ENCODE data around the gene MAPK11. TPM values are rescaled to one million over a fixed set of nuclear protein-coding genes. Genes with fewer than 3 reads are reported as not detected.

Gene MAPK11
- total RNA-seq: 10.1 and 10.8 TPM in 2 replicates

DNA sequence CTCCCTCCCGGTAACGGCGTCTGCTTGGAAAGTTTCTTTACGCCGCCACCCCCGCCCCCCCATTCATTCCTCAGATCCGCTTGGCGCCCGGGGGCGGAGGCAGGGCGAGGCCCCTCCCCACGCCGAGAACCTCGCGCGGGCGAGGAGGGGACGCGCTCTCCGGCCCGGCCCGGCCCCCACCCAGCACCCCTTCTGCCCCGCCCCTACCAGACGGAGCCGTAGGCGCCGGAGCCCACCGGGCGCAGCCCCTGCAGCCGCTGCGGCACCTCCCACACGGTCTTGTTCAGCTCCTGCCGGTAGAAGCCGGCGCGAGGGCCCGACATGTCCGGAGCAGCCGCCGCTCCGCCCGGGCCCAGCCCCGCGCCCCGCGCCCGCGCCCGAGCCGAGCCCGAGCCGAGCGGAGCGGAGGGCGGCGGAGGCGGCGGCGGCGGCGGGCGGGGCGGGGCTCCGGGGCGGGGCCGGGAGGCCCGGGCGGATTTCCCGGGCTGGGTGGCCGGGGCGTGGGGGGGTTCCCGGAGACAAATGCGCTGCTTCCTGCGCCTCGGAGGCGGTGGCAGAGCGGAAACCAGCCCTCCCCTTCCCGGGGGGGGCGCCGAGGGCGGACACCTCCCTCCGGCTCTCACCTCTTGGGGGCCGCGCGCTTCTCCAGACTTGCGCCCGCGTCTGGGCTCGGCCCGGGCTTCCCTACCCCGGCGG lies at the start of gene MAPK11:
TSS of gene MAPK11 (minus strand) at position 411 of the 696 bp plus-strand sequence. CDS start at position 323, 88 bp downstream.

DNA sequence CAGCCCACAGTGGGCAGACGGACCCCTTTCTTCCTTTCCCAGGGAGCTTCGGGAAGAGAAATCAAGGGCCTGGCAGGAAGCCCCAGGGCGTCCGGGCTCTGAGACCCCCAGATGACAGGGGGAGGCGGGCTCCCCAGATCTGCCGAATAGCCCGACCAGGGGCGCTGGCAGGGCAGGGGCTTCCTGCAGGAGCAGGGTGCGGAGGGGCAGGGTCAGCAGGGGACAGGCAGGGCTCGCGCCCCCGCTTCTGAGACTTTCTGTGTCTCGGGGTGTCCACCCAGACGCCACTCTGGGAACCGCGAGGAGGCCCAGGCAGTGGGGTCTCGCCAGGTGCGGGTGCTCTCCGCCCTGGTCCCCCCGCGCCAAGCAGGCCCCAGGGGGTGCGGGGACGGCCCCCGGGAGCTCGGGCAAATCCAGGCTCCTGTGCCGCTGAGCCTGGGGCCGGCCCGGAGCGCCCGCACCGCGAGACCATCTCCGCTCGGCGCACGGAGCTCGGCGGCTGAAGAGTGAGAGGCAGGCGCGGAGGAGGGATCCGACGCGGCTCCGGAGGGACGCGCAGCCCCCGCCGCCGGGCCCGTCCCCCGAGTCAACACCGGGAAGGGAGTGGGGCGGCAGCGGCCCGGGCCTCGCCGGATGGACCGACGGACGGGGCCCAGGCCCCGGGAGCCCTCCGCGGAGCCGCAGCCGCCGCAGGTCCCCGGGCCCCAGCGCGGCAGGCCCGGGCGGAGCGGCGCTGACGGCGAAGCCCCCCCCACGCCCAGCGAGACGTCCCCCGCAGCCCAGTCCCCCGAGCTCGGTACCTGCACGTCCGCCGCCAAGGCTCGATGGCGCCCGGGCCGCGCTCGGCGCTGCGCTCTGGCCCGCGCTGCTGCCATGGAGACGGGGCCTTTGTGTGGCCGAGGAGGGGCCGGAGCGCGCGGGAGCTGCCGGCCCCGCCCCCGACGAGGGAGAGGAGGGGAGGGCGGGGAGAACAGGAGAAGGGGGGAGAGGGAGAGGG lies 36.9 kb upstream of the MAPK11 start, which contains the start of gene PLXNB2:
TSS of gene PLXNB2 (minus strand) at position 894 of the 997 bp plus-strand sequence. CDS start 17,062 bp downstream, outside the sequence.

DNA sequence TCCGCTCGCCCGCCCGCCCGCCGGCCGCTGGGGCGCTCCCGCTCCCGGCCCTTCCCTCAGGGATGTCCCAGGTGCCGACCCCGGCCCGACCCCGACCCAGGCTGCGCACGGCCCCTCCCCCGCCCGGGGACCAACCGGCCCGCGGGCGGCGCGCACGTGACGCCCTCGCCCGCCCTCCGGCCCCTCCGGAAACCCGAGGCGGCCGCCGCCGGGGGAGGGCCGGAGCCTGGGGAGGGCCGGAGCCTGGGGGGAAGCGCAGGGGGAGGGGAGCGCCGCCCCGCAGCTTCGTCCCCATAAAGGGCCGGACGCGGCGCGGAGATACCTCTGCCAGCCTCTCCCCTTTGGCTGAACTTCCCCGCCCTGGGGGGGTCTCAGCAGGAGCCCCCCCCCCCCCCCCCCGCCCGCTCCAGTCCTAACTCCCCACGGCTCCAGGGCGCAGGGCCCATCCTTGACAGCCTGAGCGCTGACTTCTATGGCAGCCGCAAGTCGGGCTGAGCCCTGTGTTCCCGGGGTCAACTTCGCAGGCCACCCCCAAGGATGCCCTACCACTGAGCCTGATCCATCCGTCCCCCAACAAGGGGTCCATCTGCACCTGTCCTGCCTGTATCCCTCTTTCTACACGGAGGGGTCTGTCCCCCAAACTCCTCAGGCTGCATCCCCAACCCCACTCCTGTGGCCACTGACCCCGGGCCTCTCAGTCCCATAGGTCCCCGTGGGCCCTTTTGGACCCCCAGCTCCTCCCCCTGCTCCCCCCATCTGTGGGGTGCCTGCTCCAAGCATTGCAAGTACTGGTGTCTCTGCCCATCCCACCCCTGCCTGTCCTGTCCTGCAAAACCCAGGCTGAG lies 8.3 kb downstream of the MAPK11 start, which contains the start of gene MAPK12:
TSS of gene MAPK12 (minus strand) at position 69 of the 845 bp plus-strand sequence. CDS start 174 bp downstream, outside the sequence.

DNA sequence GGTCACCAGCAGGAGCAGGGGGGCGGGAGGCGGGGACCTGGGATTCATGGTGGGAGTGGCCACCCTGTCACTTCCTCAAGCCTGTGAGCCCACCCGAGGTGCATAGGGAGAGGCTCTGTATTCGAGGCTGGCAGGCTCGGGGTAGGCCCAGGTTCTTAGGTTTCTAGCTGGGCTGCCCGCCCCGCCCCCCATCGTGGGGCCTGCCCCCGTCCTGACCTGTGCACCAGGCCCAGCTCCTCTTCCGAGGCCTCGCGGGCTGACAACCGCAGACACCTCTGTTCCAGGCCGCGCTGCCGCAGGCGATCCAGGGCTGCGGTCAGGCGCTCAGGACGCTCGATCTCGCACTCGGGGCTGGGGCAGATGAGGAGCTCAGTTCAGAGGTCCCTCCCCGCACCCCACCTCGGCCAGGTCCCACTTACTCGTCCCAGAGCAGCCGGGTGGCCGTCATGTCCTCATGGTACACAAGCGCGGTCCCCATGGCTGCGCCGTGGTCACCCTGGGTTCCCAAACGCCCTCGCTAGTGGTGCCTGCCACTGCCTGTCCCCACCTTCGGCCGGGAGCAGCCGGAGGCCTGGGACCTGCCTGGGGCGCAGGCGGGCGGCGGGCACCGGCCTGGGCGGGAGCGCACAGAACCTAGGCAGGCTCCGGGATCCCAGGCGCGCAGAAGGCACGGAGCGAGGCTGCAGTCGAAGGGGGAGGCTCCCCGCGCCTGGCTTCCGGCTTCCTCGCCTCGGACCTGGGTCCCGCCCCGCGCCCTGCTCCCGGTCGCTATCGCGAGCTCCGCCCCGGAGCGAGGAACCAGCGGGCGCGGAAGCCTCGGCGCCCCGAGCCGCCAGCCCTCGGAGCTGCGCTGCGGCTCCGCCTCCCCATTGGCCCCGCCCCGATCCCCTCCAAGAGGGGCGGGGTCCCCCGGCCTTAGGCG lies 19.4 kb downstream of the MAPK11 start, which contains the start of gene HDAC10:
TSS of gene HDAC10 (minus strand) at position 711 of the 922 bp plus-strand sequence. CDS start at position 478, 233 bp downstream.

DNA sequence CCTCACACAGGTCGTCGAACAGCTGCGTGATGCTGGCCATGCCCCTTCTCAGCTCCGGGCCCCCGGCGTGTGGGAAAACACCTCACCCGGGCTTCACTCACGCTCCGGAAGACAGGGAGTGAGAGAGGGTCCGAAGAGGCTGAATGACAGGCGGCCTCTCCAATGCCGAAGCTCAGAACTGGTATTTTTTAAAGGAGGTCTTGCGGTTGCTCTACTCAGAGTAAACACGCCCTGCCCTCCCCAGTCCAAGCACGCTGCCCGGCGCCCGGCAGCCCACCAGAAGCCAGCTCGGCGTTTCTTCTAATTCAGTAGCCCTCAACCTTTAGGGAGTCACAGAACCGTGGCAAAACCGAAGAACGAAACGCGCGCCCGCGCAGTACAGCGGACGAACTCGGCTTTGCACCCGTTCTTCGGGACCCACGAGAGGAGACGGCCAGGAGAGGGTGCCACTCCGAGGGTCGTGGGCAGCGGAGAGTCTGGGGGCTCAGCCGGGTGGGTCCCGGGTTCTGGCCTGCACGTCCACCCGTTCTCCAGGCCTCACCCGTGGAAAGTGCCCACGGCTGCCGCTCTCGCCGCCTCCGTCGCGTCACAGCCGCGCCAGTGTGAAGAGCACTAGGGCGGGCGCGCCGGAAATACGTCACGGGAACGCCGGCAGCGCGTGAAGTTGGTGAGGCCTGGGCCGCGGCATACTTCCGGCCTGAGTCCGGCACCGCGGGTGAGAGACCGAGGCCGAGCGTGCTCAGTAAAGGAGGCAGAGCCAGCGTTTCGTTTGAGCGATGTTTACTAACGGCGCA lies 25.6 kb downstream of the MAPK11 start, which contains the start of gene TUBGCP6:
TSS of gene TUBGCP6 (minus strand) at position 604 of the 794 bp plus-strand sequence. CDS start at position 40, 564 bp downstream.

Other genes starting within 250 kb of the MAPK11 start
- gene TTLL8, start 212.1 kb downstream of the MAPK11 start, total RNA-seq: not detected in 2 replicates
- gene MLC1, start 185.0 kb downstream of the MAPK11 start, total RNA-seq: not detected in 2 replicates
- 20.2 and 44.9 TPM in 2 replicates for gene MOV10L1, start 180.4 kb downstream of the MAPK11 start, total RNA-seq
- gene PANX2, start 99.6 kb downstream of the MAPK11 start, total RNA-seq: 1.7 TPM in 2 replicates
- 30.6 and 36.8 TPM in 2 replicates for gene TRABD, start 84.5 kb downstream of the MAPK11 start, total RNA-seq
- gene SELENOO, start 69.4 kb downstream of the MAPK11 start, total RNA-seq: 18.5 and 21.0 TPM in 2 replicates
- 28.3 and 28.7 TPM in 2 replicates for gene TUBGCP6, start 25.4 kb downstream of the MAPK11 start, total RNA-seq
- gene HDAC10, start 19.1 kb downstream of the MAPK11 start, total RNA-seq: 17.0 and 17.4 TPM in 2 replicates
- gene MAPK12, start 8.7 kb downstream of the MAPK11 start, total RNA-seq: 40.8 and 49.9 TPM in 2 replicates
- 64.2 and 73.9 TPM in 2 replicates for gene PLXNB2, start 37.3 kb upstream of the MAPK11 start, total RNA-seq
- 1.1 and 1.7 TPM in 2 replicates for gene DENND6B, start 56.6 kb upstream of the MAPK11 start, total RNA-seq
- 47.9 and 48.7 TPM in 2 replicates for gene PPP6R2, start 72.9 kb upstream of the MAPK11 start, total RNA-seq
- gene SBF1, start 204.7 kb upstream of the MAPK11 start, total RNA-seq: 47.6 and 55.6 TPM in 2 replicates
- 0.36 and 0.40 TPM in 2 replicates for gene ADM2, start 211.2 kb upstream of the MAPK11 start, total RNA-seq
- gene MIOX, start 216.5 kb upstream of the MAPK11 start, total RNA-seq: not detected in 2 replicates
- gene LMF2, start 237.3 kb upstream of the MAPK11 start, total RNA-seq: 31.5 and 40.1 TPM in 2 replicates
- gene NCAPH2, start 237.8 kb upstream of the MAPK11 start, total RNA-seq: 33.2 and 40.8 TPM in 2 replicates